Heart right ventricle (tissue), 16 donors: ENCODE results near the gene MAN2A2. TPM values are rescaled to one million over a fixed set of nuclear protein-coding genes. Genes with fewer than 3 reads are reported as not detected.

Experiments used
- ATAC-seq, 8 donors: fragments of 200-7000 bp; cut with Tn5 transposase; one replicate each; pipeline ENCODE4 v1.9.1; 2020; ENCODE audit warnings: mild to moderate bottlenecking in 8 of 8, moderate library complexity in 8 of 8, moderate number of reproducible peaks in 1 of 8
- DNase-seq, 2 donors: peaks; one replicate each; pipeline ENCODE4 v3.0.0-alpha.2; 2020
- H3K27ac ChIP-seq, 10 donors: fragments of 200-600 bp; sonication (generic) in 2 of 10; one replicate each; pipeline versions ENCODE4 v1.5.0 to v1.8.0; 2020 to 2022; ENCODE audit warnings: mild to moderate bottlenecking in 3 of 10
- H3K27me3 ChIP-seq, 7 donors: fragments of 200-600 bp; one replicate each; pipeline ENCODE4 v1.8.0; 2021 to 2022; ENCODE audit warnings: mild to moderate bottlenecking in 2 of 7
- H3K36me3 ChIP-seq, 9 donors: fragments of 200-600 bp; sonication (generic) in 1 of 9; one replicate each; pipeline versions ENCODE4 v1.5.0 to v1.8.0; 2020 to 2022; ENCODE audit warnings: mild to moderate bottlenecking in 2 of 9
- H3K4me1 ChIP-seq, 9 donors: fragments of 200-600 bp; sonication (generic) in 1 of 9; one replicate each; pipeline versions ENCODE4 v1.5.0 to v1.8.0; 2020 to 2022; ENCODE audit warnings: mild to moderate bottlenecking in 4 of 9
- H3K4me3 ChIP-seq, 10 donors: fragments of 200-600 bp; sonication (generic) in 2 of 10; one replicate each; pipeline versions ENCODE4 v1.5.0 to v1.8.0; 2020 to 2022; ENCODE audit warnings: mild to moderate bottlenecking in 7 of 10, moderate library complexity in 2 of 10
- H3K9me3 ChIP-seq, 11 donors: fragments of 200-600 bp in 10 of 11; sonication (generic) in 2 of 11; one replicate each; pipeline versions ENCODE4 v1.5.0 to v1.8.0; 2013 to 2022; ENCODE audit warnings: mild to moderate bottlenecking in 2 of 11, control low read depth in 1 of 11, moderate library complexity in 1 of 11
- CTCF ChIP-seq, 9 donors: fragments of 200-600 bp; sonication (generic) in 2 of 9; IDR thresholded peaks; one replicate each; pipeline versions ENCODE4 v1.5.0 to v1.8.0; 2021 to 2022; ENCODE audit warnings: antibody characterized with exemption in 9 of 9, mild to moderate bottlenecking in 5 of 9, moderate library complexity in 1 of 9
- WGBS, 2 donors: extraction: QIAGEN DNeasy Blood & Tissue Kit; methylation state at CpG; one replicate each; pipeline ENCODE4 v1.1.7; 2013; ENCODE audit warnings: inconsistent platforms in 1 of 2; 5-methylcytosine and 5-hydroxymethylcytosine counted together
- intact Hi-C, 10 donors: fragments of 100-400 bp; cut with DNase I; formaldehyde crosslinking; loops; one replicate each; pipeline versions ENCODE4 v1.11.1 to v1.14.2; 2022
- polyA plus RNA-seq, 2 donors: library from polyadenylated mRNA; stranded (reverse); fragments of 200-250 nt; gene quantifications; one replicate each; pipeline ENCODE4 v1.2.3, GENCODE V29; 2013
- total RNA-seq, 10 donors: library from RNA; stranded (reverse); fragmentation: NEBNext Ultra II Directional in 3 of 10; extraction: Animal tissue kit (Norgen Biotek cat#: 25700) in 3 of 10; gene quantifications; one replicate each; pipeline versions ENCODE4 v1.2.1 to v1.2.4, GENCODE V29; 2021 to 2023
- donor health status: Arrhythmogenic right ventricular cardiomyopathy.
- donor health status: ischemic (EF 13 %, LVEDD 7.1; RV severe dilation, severe dysfunction).
- donor health status: healthy with polysubstance abuse.
- donor health status: DM: no; HTN: yes; CAD: no.
- donor health status: DM: no; HTN: no; CAD: no.
- donor health status: ischemic (EF 25% LVEDD 6.9; RV normal size, moderate dysfunction).
- donor health status: ischemic (EF 25% LVEDD 5.7; RV mildly dilated, moderate dysfunction).
- donor health status: healthy.
- donor health status: DM: yes; HTN: yes; CAD: no.
- donor health status: Ischemic cardiomyopathy.
- donor health status: ischemic (EF 35%, LVEDD 5.7; RV mildly dilated, moderate dysfunction).
- donor health status: nonischemic (EF 11% LVEDD 7.7; RV severe dilation, severe dysfunction).
- donor health status: DM: yes; HTN: yes; CAD: no.
- donor health status: PGD.
- donor health status: ischemic (EF 29% LVEDD 5.4; RV normal size, mild dysfunction).
- donor health status: nonischemic (EF 23%, LVEDD 6.1; RV moderate dilation, normal function).

The MAN2A2 gene
- total and polyA plus RNA-seq, 12 donors: 24.8 to 157 (median 95.6) TPM

GRCh38 chr15:90934256-90934948, 31.3 kb downstream of the MAN2A2 start:
- ATAC-seq: peak; percentile 34 to 66 (median 51)
- Histone ChIP-seq H3K9me3 (no peaks in the 10 kb centered on the region), H3K4me3 (peak overlapping the region; percentile 61 to 75 (median 66)), H3K4me1 (peaks cover 18 to 62% (median 48%) of the 10 kb centered on the region in 9 donors), H3K27me3 (no peaks in the 10 kb centered on the region), H3K27ac (peak overlapping the region in 9 of 10 donors; percentile 72 to 86 (median 75)), H3K36me3 (peaks cover 0 to 34% (median 11%) of the 10 kb centered on the region in 9 donors)
- intact Hi-C loops: loop anchor here in 5 of 10 donors (1.0 to 5.0 kb wide), 3 partner anchors 32 to 287 kb away; no protein-coding TSS in a partner anchor
- TF ChIP-seq CTCF (IDR thresholded peaks at IDR 0.05): peak; percentile 81 to 98 (median 92)
- peak; percentile 86 to 87 for DNase-seq
- WGBS, 2 donors: 2 to 3% methylated on average over 19 of the region's 19 CpGs

DNA sequence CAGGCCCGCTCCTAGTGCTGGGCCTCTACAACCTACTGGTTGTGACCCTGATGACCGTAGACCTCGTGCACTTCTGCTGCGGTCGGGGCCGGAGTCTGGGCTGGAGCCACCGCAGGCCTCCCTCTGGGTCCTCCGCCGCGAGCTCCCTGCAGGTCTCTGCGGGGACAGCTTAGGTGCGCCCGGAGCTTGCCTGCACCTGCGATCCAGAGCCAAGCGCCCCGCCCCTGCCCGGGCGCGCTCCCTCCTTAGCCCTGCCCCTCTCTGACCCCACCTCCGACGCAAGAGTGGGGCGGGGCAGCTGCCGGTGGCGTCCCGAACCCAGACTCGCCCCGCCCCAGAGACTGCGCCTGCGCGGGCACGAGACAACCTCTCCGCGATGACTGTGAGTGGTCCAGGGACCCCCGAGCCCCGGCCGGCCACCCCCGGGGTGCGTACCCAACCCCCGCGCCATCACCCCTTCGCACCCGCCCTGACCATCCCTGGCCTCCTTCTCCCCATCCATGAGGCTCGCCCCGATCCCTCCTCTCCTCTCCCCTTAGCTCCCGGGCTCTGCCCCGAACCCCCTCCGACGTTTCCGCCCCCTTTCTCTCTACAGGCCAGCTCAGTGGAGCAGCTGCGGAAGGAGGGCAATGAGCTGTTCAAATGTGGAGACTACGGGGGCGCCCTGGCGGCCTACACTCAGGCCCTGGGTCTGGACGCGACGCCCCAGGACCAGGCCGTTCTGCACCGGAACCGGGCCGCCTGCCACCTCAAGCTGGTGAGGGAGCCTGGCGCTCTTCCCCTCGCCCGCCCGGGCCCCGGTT, 32.0 kb downstream of the MAN2A2 start, which contains the start of gene UNC45A:
Gene UNC45A (plus strand): TSS at position 337 of the 803 bp plus-strand sequence. CDS start 40 bp downstream, at position 377.
- peak within 1 kb of the TSS; percentile 61 to 75 (median 66) for H3K4me3 ChIP-seq
- peak within 1 kb of the TSS; percentile 32 to 86 (median 75) for H3K27ac ChIP-seq
- DNase-seq: peak; percentile 91 to 95
- 1% methylated on average over 57 to 65 of the region's 65 CpGs for WGBS, 2 donors
- peaks cover 0 to 41% (median 17%) of the 10 kb centered on the region in 9 donors for H3K36me3 ChIP-seq
- peak; percentile 85 to 91 (median 89) for ATAC-seq
- H3K4me1 ChIP-seq: peaks cover 18 to 60% (median 45%) of the 10 kb centered on the region in 9 donors
- H3K27me3 ChIP-seq: no peaks in the 10 kb centered on the region
- no peaks in the 10 kb centered on the region for H3K9me3 ChIP-seq
- intact Hi-C loops: loop anchor here in 5 of 10 donors (1.0 to 5.0 kb wide), 3 partner anchors 33 to 288 kb away; no protein-coding TSS in a partner anchor
- no peak for TF ChIP-seq CTCF (IDR thresholded peaks at IDR 0.05)

DNA sequence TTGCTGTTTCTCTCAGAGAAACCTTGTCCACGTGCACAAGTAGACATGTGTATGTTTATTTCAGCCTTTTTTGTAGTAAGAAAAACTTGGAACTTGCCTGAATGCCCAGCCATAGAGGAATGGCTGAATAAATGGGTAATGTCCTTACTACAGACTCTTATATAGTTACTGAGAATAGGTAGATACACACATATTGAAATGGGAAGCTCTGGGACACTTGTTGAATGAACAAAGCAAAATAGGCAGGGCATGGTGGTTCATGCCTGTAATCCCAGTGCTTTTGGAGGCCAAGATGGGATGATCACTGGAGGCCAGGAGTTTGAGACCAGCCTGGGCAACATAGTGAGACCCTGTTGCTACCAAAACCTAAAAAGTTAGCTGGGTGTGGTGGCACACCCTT, 33.7 kb downstream of the MAN2A2 start:
- intact Hi-C loops: no loop called here
- Histone ChIP-seq H3K36me3 (peaks cover 0 to 58% (median 31%) of the 10 kb centered on the region in 9 donors), H3K9me3 (no peaks in the 10 kb centered on the region), H3K27ac (no peak overlapping the region), H3K4me1 (peaks cover 6 to 43% (median 28%) of the 10 kb centered on the region in 9 donors), H3K27me3 (no peaks in the 10 kb centered on the region), H3K4me3 (no peak overlapping the region)
- no peak for TF ChIP-seq CTCF (IDR thresholded peaks at IDR 0.05)
- DNase-seq (no peak), ATAC-seq (no peak)
- WGBS, 2 donors: 80 to 91% methylated on average over 1 of the region's 1 CpG

DNA sequence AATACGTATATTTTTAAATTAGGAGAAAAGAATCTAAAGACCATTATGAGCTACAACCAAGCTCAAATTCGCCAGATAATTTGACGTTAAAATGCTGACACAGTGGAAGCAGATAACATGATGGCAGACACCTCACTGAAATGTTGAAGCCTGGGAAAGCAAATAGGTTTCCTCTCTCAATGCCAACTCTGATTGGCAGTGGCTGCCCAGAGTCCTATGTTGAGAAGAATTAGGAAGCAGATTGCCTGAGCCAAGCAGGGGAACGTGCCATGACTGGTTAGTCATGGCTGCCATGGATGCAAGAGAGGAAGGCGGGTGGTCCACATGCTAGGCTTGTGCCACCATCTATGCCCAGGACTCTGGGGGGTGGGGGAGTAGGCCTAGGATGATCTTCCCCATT, 35.2 kb downstream of the MAN2A2 start:
- Histone ChIP-seq H3K4me1 (peaks cover 6 to 32% (median 22%) of the 10 kb centered on the region in 9 donors), H3K27ac (no peak overlapping the region), H3K9me3 (no peaks in the 10 kb centered on the region), H3K27me3 (no peaks in the 10 kb centered on the region), H3K4me3 (no peak overlapping the region), H3K36me3 (peaks cover 0 to 72% (median 44%) of the 10 kb centered on the region in 9 donors)
- intact Hi-C loops: no loop called here
- ATAC-seq (no peak), DNase-seq (no peak)
- 87 to 91% methylated on average over 5 of the region's 5 CpGs for WGBS, 2 donors
- no peak for TF ChIP-seq CTCF (IDR thresholded peaks at IDR 0.05)
